ENCODE results near the gene PTOV1. TPM values are rescaled to one million over a fixed set of nuclear protein-coding genes. Genes with fewer than 3 reads are reported as not detected.
A peak's percentile ranks its signal among the peaks of the same experiment; 100 is the strongest.

Gene PTOV1
- total RNA-seq, 1 donor from 2014 or later, result 107 TPM

GRCh38 chr19:49869009-49869483 lies 18.1 kb downstream of the PTOV1 start:
- POLR2A ChIA-PET, result interaction anchor here (0.6 to 4.3 kb wide), 32 partner anchors 8 to 473 kb away, joined by 3 to 62 read pairs (median 6); partner anchors contain the start of genes AKT1S1, AP2A1, ATF5 and FUZ
- Mint-ChIP-seq H3K36me3 (ENCODE audit: low read depth) (peaks cover 26% of the 10 kb centered on the region), H3K27me3 (no peaks in the 10 kb centered on the region), H3K4me3 (no peak overlapping the region), H3K9me3 (no peaks in the 10 kb centered on the region), H3K4me1 (peaks cover 39% of the 10 kb centered on the region), H3K27ac (no peak overlapping the region)
- TF ChIP-seq CTCF (IDR thresholded peaks at IDR 0.05), result no peak
- CTCF ChIA-PET, result interaction anchor here (0.8 kb wide), 1 partner anchor 876 kb away, joined by 3 read pairs; the partner anchor contains the start of gene RUVBL2
- ATAC-seq (ENCODE audit: low read depth) (peak; percentile 10), DNase-seq (peak; percentile 70)
- intact Hi-C loops (cut with micrococcal nuclease), result loop anchor here (1.0 to 5.0 kb wide), 5 partner anchors 8 to 152 kb away; partner anchors contain the start of genes AKT1S1, FUZ and TBC1D17

DNA sequence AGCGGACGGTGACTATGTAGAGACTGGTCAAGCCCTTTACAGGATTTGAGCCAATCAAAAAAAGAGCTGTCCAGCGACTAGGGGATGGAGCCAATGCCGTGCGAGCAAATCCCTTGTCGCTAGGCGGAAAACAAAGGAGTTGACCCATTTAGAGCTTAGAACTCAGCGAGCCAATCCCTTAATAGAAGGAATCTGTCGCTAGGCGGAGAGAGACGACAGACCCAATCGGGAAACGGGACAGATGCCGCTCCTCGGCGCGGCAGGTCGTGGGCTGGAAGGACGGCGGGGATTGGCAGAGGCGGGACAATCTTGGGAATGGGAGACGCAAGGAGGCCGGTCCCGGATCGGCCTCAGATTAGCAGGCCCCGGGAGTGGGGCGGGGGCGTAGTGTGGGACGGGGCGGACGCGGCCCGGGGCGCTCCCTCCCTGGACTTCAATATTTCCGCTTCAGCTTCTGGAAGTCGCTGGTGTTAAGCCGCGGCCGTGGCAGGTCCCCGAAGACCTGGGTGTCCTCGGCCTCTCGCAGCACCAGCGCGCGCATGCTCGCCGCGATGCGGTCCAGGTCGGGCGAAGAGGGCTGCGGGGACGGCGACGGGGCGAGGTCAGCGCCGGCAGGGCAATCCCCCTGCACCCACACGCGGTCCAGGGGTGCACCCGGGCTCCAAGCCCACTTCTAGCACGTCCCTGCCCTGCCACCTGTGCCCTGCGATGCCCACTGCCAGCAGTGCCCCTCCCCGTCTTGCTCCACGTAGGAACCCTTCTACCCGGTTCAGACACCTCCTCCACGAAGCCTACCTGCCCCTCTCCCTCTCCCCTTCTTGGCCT lies 18.7 kb downstream of the PTOV1 start:
- H3K27me3 Mint-ChIP-seq, result no peaks in the 10 kb centered on the region
- POLR2A ChIA-PET, result interaction anchor here (0.6 to 4.3 kb wide), 31 partner anchors 7 to 472 kb away, joined by 3 to 62 read pairs (median 6); partner anchors contain the start of genes AKT1S1, AP2A1, ATF5 and FUZ
- intact Hi-C loops (cut with micrococcal nuclease), result loop anchor here (1.0 to 10.0 kb wide), 7 partner anchors 8 to 875 kb away; partner anchors contain the start of genes AKT1S1, C19orf73, FUZ and GYS1
- TF ChIP-seq CTCF (IDR thresholded peaks at IDR 0.05), result no peak
- DNase-seq (peak; percentile 82), ATAC-seq (ENCODE audit: low read depth) (peak; percentile 80)
- H3K9me3 Mint-ChIP-seq, result no peaks in the 10 kb centered on the region
- H3K36me3 Mint-ChIP-seq (ENCODE audit: low read depth), result peaks cover 20% of the 10 kb centered on the region
- H3K4me1 Mint-ChIP-seq, result peaks cover 39% of the 10 kb centered on the region
- no peak overlapping the region for H3K4me3 Mint-ChIP-seq
- H3K27ac Mint-ChIP-seq, result no peak overlapping the region
- CTCF ChIA-PET, result interaction anchor here (0.8 kb wide), 1 partner anchor 876 kb away, joined by 3 read pairs; the partner anchor contains the start of gene RUVBL2

DNA sequence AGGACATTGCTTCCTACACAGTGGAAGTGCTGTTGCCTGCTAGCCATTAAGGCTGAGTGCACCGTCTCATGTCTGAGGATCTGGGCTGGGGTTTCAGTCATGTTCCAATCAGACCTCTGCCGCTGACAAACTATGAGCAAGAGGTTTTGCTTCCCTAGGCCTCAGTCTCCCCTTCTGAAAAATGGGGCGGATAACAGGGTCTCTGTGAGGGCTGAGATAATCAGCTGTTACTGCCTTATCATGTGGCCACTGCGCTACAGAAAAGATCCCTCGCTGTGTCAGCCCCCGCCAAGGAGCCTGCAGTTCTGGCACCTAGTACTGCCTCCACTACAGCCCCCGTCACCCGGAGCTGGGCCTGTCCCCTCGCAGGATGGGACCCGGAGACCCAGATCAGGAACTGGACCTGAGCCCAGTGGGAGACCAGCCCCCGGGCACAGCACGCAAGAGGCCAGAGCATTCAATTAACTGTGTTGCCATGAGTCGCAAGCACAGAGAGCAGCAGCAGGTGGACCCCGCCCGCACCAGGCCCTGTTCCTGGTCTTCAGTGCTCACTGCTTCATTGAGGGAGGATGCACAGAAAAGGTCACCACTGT lies 19.4 kb downstream of the PTOV1 start:
- no peak for TF ChIP-seq CTCF (IDR thresholded peaks at IDR 0.05)
- ChIA-PET CTCF (no interaction called here), POLR2A (interaction anchor here (0.6 to 4.3 kb wide), 8 partner anchors 16 to 153 kb away, joined by 3 to 62 read pairs (median 14); partner anchors contain the start of genes ATF5, FUZ, NUP62 and PTOV1)
- Mint-ChIP-seq H3K4me1 (peaks cover 37% of the 10 kb centered on the region), H3K27me3 (no peaks in the 10 kb centered on the region), H3K27ac (no peak overlapping the region), H3K9me3 (no peaks in the 10 kb centered on the region), H3K36me3 (ENCODE audit: low read depth) (peaks cover 13% of the 10 kb centered on the region), H3K4me3 (no peak overlapping the region)
- ATAC-seq (ENCODE audit: low read depth) (no peak), DNase-seq (no peak)
- intact Hi-C loops (cut with micrococcal nuclease), result loop anchor here (10.0 kb wide), 2 partner anchors 756 to 876 kb away; partner anchors contain the start of genes C19orf73, GYS1, LIN7B and PPFIA3

DNA sequence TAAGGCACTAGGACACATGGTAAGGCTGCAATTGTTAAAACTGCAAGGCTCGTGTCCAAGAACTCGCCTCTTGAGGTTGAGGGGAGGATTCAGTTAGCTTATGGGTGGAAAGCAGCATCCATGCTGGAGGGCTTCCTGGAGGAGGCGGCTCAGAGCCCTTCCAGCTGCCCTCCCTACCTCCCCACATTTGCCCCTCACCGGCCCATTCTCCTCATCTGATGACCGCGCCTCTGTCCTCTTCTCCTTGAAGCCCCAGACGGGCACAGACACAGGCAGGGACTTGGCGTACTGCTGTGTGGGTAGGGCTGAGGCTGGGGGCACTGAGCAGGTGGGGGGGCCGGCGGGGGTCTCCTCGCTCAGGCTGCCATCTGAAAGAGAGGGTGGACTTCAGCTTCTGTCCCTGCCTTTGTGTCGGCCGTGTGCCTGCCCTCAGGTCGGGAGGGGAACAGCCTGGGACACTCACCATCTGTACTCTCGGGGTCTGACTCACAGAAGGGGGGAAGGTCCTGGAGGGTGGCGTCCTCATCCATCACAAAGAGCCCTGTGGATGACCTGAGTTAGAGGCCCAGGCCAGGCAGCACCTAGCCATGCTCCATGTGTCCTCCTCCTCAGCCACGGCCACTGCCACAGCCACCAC lies 20.5 kb downstream of the PTOV1 start:
- ChIA-PET CTCF (no interaction called here), POLR2A (interaction anchor here (0.6 kb wide), 1 partner anchor 402 kb away, joined by 3 read pairs; no protein-coding TSS in a partner anchor)
- H3K36me3 Mint-ChIP-seq (ENCODE audit: low read depth), result peaks cover 11% of the 10 kb centered on the region
- H3K27ac Mint-ChIP-seq, result no peak overlapping the region
- DNase-seq (no peak), ATAC-seq (ENCODE audit: low read depth) (no peak)
- no peak for TF ChIP-seq CTCF (IDR thresholded peaks at IDR 0.05)
- H3K9me3 Mint-ChIP-seq, result no peaks in the 10 kb centered on the region
- no peak overlapping the region for H3K4me3 Mint-ChIP-seq
- no peaks in the 10 kb centered on the region for H3K27me3 Mint-ChIP-seq
- intact Hi-C loops (cut with micrococcal nuclease), result loop anchor here (10.0 kb wide), 2 partner anchors 757 to 877 kb away; partner anchors contain the start of genes C19orf73, GYS1, LIN7B and PPFIA3
- H3K4me1 Mint-ChIP-seq, result peaks cover 32% of the 10 kb centered on the region

Measured in activated B cell treated with CpG ODN at 0.5 μM for 24 hours (primary cell).